ENCODE measurements around the gene STXBP5L. TPM values are rescaled to one million over a fixed set of nuclear protein-coding genes. Genes with fewer than 3 reads are reported as not detected.
A peak's percentile ranks its signal among the peaks of the same experiment; 100 is the strongest.

Gene STXBP5L
- total and polyA plus RNA-seq, 12 donors: 0.60 to 8.4 (median 2.1) TPM

DNA sequence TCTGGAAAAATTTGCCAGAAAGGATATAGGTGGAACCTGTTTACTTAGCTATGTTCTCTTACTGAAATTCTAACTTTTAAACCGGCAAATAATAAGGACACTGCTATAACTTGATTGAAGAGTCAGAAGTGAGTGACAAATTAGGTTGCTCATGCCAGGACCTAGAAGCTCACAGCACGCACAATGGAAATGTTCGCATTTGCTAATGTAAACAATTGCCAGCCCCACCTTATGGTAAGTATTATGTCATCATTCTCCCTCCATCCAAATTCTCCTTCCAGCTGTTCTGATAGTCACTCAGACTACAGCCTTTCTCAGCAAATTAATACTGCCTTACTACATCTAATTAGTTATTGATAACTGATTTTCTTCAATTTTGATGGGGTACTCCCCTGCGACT lies 4.8 kb upstream of the STXBP5L start:
- no peaks in the 10 kb centered on the region for H3K27me3 ChIP-seq
- no peak for DNase-seq
- WGBS, 4 donors: 78 to 82% (median 81%) methylated on average over 4 of the region's 4 CpGs
- TF ChIP-seq, protein P1, sequence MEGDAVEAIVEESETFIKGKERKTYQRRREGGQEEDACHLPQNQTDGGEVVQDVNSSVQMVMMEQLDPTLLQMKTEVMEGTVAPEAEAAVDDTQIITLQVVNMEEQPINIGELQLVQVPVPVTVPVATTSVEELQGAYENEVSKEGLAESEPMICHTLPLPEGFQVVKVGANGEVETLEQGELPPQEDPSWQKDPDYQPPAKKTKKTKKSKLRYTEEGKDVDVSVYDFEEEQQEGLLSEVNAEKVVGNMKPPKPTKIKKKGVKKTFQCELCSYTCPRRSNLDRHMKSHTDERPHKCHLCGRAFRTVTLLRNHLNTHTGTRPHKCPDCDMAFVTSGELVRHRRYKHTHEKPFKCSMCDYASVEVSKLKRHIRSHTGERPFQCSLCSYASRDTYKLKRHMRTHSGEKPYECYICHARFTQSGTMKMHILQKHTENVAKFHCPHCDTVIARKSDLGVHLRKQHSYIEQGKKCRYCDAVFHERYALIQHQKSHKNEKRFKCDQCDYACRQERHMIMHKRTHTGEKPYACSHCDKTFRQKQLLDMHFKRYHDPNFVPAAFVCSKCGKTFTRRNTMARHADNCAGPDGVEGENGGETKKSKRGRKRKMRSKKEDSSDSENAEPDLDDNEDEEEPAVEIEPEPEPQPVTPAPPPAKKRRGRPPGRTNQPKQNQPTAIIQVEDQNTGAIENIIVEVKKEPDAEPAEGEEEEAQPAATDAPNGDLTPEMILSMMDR (IDR thresholded peaks at IDR 0.05): no peak
- no peak for TF ChIP-seq POLR2A (IDR thresholded peaks at IDR 0.05)
- H3K9me3 ChIP-seq (replicated peaks in 1 of 3): no peaks in the 10 kb centered on the region
- no peak overlapping the region for H3K4me3 ChIP-seq
- intact Hi-C loops (cut with DNase I): no loop called here
- peaks cover 0 to 1% of the 10 kb centered on the region in 2 donors for H3K4me1 ChIP-seq (replicated peaks in 1 of 2)
- H3K36me3 ChIP-seq (replicated peaks in 1 of 2): no peaks in the 10 kb centered on the region
- H3K27ac ChIP-seq: no peak overlapping the region

DNA sequence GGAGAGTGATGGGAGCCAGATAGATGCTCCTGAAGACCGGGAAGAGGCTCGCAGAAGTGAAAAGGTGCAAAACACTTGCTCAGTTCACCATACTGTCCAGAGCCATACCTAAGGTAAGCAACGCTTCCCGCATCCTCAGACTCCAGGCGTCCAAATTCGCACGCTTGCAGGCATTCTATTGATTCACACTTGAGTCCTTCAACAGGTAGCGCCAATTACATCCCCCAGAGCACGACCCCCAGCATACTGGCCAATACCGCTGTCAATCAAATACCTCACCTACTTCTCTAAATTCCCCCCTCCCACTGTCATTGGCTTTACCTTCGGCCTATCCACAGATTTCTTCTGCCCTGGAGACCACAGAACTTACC lies 361 bp upstream of the STXBP5L start:
- no peaks in the 10 kb centered on the region for H3K36me3 ChIP-seq (replicated peaks in 1 of 2)
- H3K4me3 ChIP-seq: peak overlapping the region in 1 of 4 donors; percentile 62
- no peak for DNase-seq
- intact Hi-C loops (cut with DNase I): no loop called here
- H3K9me3 ChIP-seq (replicated peaks in 1 of 3): no peaks in the 10 kb centered on the region
- WGBS, 4 donors: 7 to 18% (median 11%) methylated on average over 11 of the region's 11 CpGs
- TF ChIP-seq POLR2A (IDR thresholded peaks at IDR 0.05): no peak
- TF ChIP-seq, protein P1 (IDR thresholded peaks at IDR 0.05): no peak
- no peaks in the 10 kb centered on the region for H3K27me3 ChIP-seq
- H3K27ac ChIP-seq: no peak overlapping the region
- H3K4me1 ChIP-seq (replicated peaks in 1 of 2): peaks cover 9 to 13% of the 10 kb centered on the region in 2 donors

DNA sequence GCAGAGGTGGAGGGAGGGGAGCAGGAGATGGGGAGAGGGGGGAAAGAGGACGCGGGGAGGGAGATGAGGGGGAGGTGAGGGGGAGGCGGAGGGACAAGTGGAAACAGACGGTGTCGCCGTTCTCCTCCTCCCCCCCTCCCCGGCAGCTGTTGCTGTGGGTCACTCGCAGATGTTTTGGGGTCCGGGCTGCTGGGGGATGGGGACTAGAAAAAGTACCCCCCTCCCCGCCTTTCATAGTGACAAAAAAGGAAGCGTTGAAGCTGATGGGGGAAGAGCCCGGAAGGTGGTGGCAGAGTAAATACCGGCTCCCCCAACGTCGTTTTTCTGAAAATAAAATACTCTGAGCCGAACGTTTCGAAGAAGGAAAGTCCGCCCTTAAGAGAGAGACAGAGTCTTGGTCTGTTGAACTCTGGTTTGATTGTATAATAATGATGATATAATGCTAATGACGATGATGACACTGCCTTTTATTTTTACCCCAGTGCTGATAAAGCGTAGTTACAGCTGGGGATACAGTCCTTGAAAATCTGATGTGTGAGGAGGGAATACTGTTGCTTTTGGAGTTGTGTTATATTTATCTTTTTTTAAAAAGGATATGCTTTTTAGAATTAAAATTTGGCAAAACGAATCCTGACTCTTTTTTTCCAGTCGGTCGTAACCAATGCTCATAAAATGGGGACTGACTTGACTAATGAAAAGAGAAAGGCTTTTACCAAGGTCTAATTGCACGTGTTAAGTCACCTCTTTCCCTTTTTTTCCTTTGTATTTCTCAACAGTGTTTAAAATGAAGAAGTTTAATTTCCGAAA lies 993 bp downstream of the STXBP5L start:
- H3K4me3 ChIP-seq: peak overlapping the region in 2 of 4 donors; percentile 18 to 62
- H3K36me3 ChIP-seq (replicated peaks in 1 of 2): no peaks in the 10 kb centered on the region
- peak in 4 of 7 donors; percentile 22 to 58 (median 42) for DNase-seq
- H3K27me3 ChIP-seq: no peaks in the 10 kb centered on the region
- H3K9me3 ChIP-seq (replicated peaks in 1 of 3): no peaks in the 10 kb centered on the region
- peaks cover 9 to 13% of the 10 kb centered on the region in 2 donors for H3K4me1 ChIP-seq (replicated peaks in 1 of 2)
- WGBS, 4 donors: 1 to 3% (median 1%) methylated on average over 23 to 26 of the region's 26 CpGs
- peak overlapping the region in 2 of 5 donors; percentile 53 to 57 for H3K27ac ChIP-seq
- intact Hi-C loops (cut with DNase I): no loop called here
- TF ChIP-seq POLR2A (IDR thresholded peaks at IDR 0.05): no peak
- TF ChIP-seq, protein P1 (IDR thresholded peaks at IDR 0.05): no peak

DNA sequence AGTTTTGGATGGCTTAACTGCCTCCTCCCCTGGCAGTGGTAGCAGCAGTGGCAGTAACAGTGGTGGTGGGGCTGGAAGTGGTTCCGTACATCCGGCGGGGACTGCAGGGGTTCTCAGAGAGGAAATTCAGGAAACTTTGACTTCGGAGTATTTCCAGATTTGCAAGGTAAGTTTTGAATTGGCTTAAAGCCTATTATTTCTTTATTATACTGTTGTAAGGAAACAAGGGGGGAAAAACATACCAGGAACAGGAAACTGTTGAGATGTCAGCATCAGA lies 1.5 kb downstream of the STXBP5L start:
- H3K9me3 ChIP-seq (replicated peaks in 1 of 3): no peaks in the 10 kb centered on the region
- intact Hi-C loops (cut with DNase I): no loop called here
- H3K36me3 ChIP-seq (replicated peaks in 1 of 2): no peaks in the 10 kb centered on the region
- 5 to 8% (median 7%) methylated on average over 4 of the region's 4 CpGs for WGBS, 4 donors
- no peaks in the 10 kb centered on the region for H3K27me3 ChIP-seq
- H3K4me1 ChIP-seq (replicated peaks in 1 of 2): peaks cover 9 to 13% of the 10 kb centered on the region in 2 donors
- no peak for DNase-seq
- no peak for TF ChIP-seq POLR2A (IDR thresholded peaks at IDR 0.05)
- TF ChIP-seq, protein P1 (IDR thresholded peaks at IDR 0.05): no peak
- H3K4me3 ChIP-seq: peak overlapping the region in 1 of 4 donors; percentile 62
- no peak overlapping the region for H3K27ac ChIP-seq
